Fibroblast of the aortic adventitia (primary cell): ENCODE data around the gene NUP133. TPM values are rescaled to one million over a fixed set of nuclear protein-coding genes. Genes with fewer than 3 reads are reported as not detected.

Experiments used
- DNase-seq: peaks from one replicate; pipeline ENCODE4 v3.0.0-alpha.2; 2010; ENCODE audit warnings: low read depth
- H3K4me3 ChIP-seq: 2 replicates; pipeline ENCODE4 v1.5.1; 2011; ENCODE audit warnings: low read depth, mild to moderate bottlenecking, control low read depth, low read length, moderate library complexity
- total RNA-seq: library from RNA; depleted of rRNA; stranded (reverse); fragments of >200 nt; gene quantifications from 2 replicates; pipeline ENCODE4 v1.2.3, GENCODE V29; 2012; ENCODE audit warnings: low replicate concordance
- TF ChIP-seq, protein P1 (sequence below): IDR thresholded peaks from 2 replicates; pipeline ENCODE4 v1.5.1; 2011; ENCODE audit warnings: mild to moderate bottlenecking, low read length, control low read depth, inconsistent platforms; ENCODE audit not compliant: insufficient read depth

NUP133 gene
- total RNA-seq, 1 donor: 46.1 TPM

DNA sequence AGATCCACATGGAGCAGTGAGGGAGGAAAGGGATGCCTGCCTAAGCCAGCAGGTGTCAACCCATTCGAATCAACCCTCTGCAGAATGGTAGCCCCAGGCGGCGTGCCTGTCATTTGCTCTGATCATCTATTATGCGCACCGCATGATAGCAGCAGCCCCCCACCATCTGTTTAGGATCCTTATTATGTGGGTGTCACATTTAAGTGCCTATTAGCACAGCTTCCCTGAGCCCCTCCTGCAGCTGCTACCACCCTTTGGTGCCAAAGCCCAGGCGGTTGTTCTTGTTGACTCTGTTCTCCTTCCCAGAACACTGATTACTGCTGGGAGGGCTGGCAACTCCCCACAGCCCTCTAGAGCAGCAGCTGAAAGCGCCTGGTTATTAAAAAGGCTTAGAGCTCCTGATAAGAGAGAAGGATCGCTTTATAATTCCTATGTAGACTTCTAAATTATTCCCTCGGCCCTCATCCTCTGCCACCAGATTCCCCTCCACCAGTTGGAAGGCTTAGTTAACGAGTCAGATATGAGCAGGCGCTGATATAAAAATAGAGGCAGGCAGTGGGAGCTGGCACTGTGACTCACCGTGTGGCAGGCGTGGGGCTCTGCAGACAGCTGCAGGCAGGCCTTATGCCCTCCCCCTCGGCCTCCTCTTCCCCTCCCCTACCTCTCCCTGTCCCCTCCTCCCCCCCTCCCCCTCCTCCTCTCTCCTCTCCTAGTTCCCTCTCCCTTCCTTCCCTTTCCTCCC is 97.3 kb downstream of the NUP133 start:
- peak; percentile 47 for DNase-seq

DNA sequence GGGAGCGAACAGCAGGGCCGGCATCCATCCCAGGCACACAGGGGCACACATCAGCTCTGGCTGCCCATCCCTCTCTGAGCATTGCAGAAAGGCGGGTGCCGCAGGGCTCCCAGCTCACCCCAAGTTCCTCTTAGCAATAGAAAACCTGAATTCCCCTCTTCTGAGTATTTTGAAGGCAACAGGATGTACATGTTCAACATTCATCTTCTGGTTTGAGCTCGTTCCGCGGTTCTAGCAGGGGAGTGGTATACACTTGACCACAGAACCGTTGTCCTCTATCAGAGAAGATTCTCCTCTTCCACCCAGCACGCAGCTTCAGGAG is 97.8 kb downstream of the NUP133 start:
- no peak overlapping the region for H3K4me3 ChIP-seq
- DNase-seq: no peak
- TF ChIP-seq, protein P1, sequence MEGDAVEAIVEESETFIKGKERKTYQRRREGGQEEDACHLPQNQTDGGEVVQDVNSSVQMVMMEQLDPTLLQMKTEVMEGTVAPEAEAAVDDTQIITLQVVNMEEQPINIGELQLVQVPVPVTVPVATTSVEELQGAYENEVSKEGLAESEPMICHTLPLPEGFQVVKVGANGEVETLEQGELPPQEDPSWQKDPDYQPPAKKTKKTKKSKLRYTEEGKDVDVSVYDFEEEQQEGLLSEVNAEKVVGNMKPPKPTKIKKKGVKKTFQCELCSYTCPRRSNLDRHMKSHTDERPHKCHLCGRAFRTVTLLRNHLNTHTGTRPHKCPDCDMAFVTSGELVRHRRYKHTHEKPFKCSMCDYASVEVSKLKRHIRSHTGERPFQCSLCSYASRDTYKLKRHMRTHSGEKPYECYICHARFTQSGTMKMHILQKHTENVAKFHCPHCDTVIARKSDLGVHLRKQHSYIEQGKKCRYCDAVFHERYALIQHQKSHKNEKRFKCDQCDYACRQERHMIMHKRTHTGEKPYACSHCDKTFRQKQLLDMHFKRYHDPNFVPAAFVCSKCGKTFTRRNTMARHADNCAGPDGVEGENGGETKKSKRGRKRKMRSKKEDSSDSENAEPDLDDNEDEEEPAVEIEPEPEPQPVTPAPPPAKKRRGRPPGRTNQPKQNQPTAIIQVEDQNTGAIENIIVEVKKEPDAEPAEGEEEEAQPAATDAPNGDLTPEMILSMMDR: no peak

More for the DNA sequence above, 97.3 kb downstream of the NUP133 start:
- TF ChIP-seq, protein P1: no peak
- no peak overlapping the region for H3K4me3 ChIP-seq

DNA sequence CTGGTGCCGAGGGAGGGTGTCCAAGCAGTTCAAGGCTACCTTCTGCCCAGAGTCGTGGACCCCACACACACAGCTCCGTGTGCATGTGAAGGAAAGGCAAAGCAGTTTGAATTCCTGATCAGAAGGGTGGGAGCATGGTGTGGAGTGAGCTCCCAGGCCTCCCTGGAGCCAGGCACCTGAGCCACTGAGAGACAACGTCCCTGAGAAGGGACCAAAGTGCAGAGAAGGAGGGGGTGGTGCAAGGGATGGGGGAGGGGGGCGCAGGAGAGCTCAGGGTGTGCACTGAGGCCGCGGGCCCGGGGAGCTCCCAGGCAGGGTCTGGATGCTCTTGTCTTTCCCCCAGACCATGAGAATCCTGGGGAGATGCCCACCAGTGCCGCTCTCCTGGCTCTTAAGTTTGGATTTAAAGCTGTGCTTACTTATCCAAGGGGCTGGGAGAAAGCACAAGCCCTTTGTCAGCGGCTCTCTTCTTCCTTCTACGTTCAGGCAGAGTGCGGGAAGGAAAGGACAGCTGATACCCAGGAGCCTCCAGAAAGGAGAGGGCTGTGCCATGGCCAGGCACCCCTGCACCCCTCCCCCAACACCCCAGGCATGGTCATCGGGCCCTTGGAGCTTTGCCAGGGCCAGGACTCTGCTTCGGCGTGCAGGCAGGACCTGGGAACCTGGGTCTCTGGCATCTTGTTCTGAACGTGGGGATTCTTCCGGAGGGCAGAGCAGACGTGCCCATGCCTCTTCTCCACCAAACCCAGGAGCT is 98.3 kb downstream of the NUP133 start:
- no peak for DNase-seq

DNA sequence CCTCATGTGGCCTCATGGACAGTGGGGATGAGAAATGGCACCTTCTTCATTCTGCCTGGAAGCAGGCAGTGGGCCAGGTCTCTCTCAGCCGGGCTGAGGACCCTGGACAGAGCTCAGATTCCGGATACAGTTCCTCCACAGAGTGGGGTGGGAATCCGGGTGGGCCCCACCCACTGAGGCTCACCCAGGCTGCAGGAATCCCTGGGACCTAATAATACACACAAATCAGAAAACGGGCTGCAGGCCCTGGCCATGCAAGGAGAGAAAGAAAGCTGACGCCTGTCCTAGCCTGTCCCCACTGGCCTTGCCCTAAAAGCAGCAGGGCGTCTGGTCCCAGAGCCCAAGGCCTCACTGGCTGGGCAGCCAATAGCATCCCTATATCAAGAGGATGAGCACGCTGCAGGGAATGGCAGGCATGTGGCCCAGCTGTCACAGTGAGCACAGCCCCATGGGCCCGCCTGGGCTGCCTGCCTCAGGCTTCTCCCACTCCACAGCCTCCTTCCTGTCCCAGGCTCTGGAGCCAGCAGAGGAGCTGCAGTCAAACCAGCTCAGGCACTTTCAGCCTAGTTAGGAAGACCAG is 99.6 kb downstream of the NUP133 start:
- no peak for DNase-seq

More for the DNA sequence above, 98.3 kb downstream of the NUP133 start:
- H3K4me3 ChIP-seq: no peak overlapping the region
- TF ChIP-seq, protein P1: no peak

DNA sequence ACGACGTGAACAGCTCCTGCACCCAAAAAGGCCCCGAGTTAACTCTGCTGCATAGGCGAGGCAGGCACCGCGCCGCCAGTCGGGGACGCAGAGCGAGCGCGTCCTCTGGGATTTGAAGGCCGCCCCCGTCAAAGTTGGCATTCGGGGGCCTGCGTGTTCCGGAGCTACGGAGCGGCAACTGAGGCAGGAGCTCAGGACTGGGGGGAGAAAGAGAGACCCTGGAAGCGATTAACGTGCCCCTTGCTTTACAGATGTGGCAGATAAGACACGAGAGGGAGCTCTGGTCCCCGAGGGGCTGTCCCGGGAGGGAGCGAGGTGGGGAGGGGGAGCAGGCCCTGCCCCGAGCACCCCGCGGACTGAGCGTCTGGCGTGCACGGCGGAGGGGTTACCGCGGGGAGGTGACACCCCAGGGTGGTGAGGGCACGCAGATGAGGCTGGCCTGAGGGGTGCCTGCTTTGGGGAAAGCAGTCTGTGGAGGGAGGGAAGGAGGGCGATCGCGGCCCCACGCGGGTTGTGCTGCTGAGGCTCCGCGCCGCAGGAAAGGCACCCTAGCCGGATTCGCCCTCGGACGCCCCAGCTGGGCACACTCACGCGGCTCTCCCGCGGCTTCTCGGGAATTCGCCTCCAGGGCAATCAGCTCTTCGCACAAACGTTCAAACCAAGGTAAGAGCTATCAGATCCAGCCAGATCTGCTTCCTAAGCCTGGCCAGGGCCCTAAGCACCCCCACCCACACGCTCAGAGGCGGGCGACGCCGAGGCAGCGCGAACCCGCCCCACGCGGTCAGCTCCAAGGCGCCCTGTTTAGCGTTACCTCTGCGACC is 100.7 kb downstream of the NUP133 start:
- no peak for DNase-seq
- TF ChIP-seq, protein P1: no peak
- no peak overlapping the region for H3K4me3 ChIP-seq

More for the DNA sequence above, 99.6 kb downstream of the NUP133 start:
- no peak overlapping the region for H3K4me3 ChIP-seq
- TF ChIP-seq, protein P1: no peak

DNA sequence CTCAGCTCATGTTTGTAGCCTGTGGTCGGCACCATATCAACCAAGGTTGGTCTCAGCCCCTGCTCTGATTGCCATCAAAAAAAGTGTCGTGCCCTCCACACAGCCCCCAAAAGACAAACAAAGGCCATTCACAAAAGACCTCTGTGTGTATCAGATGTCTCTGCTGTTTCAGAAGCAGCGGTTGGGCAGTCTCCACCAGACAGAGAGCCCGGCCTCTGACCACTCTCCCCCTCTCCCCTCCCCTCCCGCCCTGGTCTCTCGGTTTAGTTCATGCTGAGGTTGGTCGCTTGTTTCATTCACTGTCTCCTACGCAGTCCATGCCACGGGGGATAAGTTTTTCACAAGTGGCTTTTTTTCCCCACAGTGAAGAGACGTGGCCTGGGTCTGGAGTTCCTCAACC is 101.3 kb downstream of the NUP133 start:
- H3K4me3 ChIP-seq: no peak overlapping the region
- DNase-seq: no peak

More for the DNA sequence above, 101.3 kb downstream of the NUP133 start:
- TF ChIP-seq, protein P1: no peak
